Endothelial cell of umbilical vein (primary cell): ENCODE data around the gene KIF1C. TPM values are rescaled to one million over a fixed set of nuclear protein-coding genes. Genes with fewer than 3 reads are reported as not detected.

Experiments
- BruUV-seq: library from RNA; stranded (reverse); fragments of 400-500 nt; replicated peaks from 2 replicates; lab custom pipeline; 2021; lab: Mats Ljungman, UMichigan
- CTCF ChIA-PET: fragments of 300-600, 350-600 bp; sonication (Branson Sonifier 250); formaldehyde crosslinking; loops from one replicate; lab custom pipeline; 2021; ENCODE audit warnings: antibody characterized with exemption, inconsistent platforms; lab: Charles Lee
- POLR2A ChIA-PET: fragments of 300-600, 350-600 bp; sonication (Branson Sonifier 250); formaldehyde crosslinking; loops from one replicate; lab custom pipeline; 2021; ENCODE audit warnings: antibody characterized with exemption, inconsistent platforms; lab: Charles Lee
- DNase-seq: peaks from one replicate; pipeline ENCODE4 v3.0.0-alpha.2; 2011; ENCODE audit warnings: low read depth, low spot score
- FAIRE-seq: peaks from 2 replicates; lab custom pipeline; 2011; peaks lifted over from hg19 to GRCh38; lab: Jason Lieb, UNC
- H2AFZ ChIP-seq: 2 replicates; pipeline ENCODE4 v1.6.0; 2012; ENCODE audit warnings: low read depth, low read length, control low read depth, inconsistent platforms
- H3K27ac ChIP-seq: 2 replicates; pipeline ENCODE4 v1.5.1; 2011; ENCODE audit warnings: low read depth, mild to moderate bottlenecking, control low read depth, low read length, moderate library complexity; ENCODE audit not compliant: insufficient read depth
- H3K27me3 ChIP-seq, 2 experiments: 2 replicates each; pipeline versions ENCODE4 v1.6.0 to v1.6.1; 2011; ENCODE audit warnings: low read length in 2 of 2, mixed read lengths in 1 of 2; ENCODE audit not compliant: control insufficient read depth in 2 of 2, insufficient read depth in 2 of 2
- H3K36me3 ChIP-seq, 2 experiments: 2 replicates in 1 of 2; 3 replicates in 1 of 2; pipeline ENCODE4 v1.5.1; 2011; ENCODE audit warnings: low read length in 2 of 2, mild to moderate bottlenecking in 1 of 2, moderate library complexity in 1 of 2; ENCODE audit not compliant: control insufficient read depth in 2 of 2, insufficient read depth in 2 of 2; ENCODE audit errors: extremely low read depth in 1 of 2
- H3K4me1 ChIP-seq: 3 replicates; pipeline ENCODE4 v1.5.1; 2011; ENCODE audit warnings: mild to moderate bottlenecking, low read length; ENCODE audit not compliant: control insufficient read depth, insufficient read depth; ENCODE audit errors: extremely low read depth
- H3K4me2 ChIP-seq: 2 replicates; pipeline ENCODE4 v1.6.1; 2011; ENCODE audit warnings: low read length, control low read depth, mixed read lengths; ENCODE audit not compliant: insufficient read depth
- H3K4me3 ChIP-seq, 3 experiments: fragments of 200-600 bp in 1 of 3; sonication (generic), shearing (Covaris generic) in 1 of 3; replicated peaks in 1 of 3; 2 replicates each; pipeline ENCODE4 v1.5.1; 2011 to 2016; ENCODE audit warnings: control low read depth in 3 of 3, low read length in 3 of 3, mild to moderate bottlenecking in 2 of 3, inconsistent platforms in 1 of 3, low read depth in 1 of 3, moderate library complexity in 1 of 3; ENCODE audit not compliant: insufficient read depth in 1 of 3
- H3K79me2 ChIP-seq: 2 replicates; pipeline ENCODE4 v1.6.0; 2012; ENCODE audit warnings: low read length, inconsistent platforms; ENCODE audit not compliant: control insufficient read depth, insufficient read depth
- H3K9ac ChIP-seq: replicated peaks from 2 replicates; pipeline ENCODE3; 2011; ENCODE audit warnings: low read length, control low read depth; ENCODE audit not compliant: insufficient read depth; ENCODE audit errors: extremely low read depth
- H3K9me1 ChIP-seq: replicated peaks from 3 replicates; pipeline ENCODE4 v1.6.0; 2011; ENCODE audit warnings: mild to moderate bottlenecking, low read length; ENCODE audit not compliant: control insufficient read depth, insufficient read depth; ENCODE audit errors: extremely low read depth
- H3K9me3 ChIP-seq: replicated peaks from 2 replicates; pipeline ENCODE4 v1.5.1; 2012; ENCODE audit warnings: low read length, inconsistent platforms; ENCODE audit not compliant: control insufficient read depth, insufficient read depth
- H4K20me1 ChIP-seq: replicated peaks from 2 replicates; pipeline ENCODE3; 2011; ENCODE audit warnings: mild to moderate bottlenecking, low read length; ENCODE audit not compliant: control insufficient read depth, insufficient read depth; ENCODE audit errors: extremely low read depth
- EZH2 ChIP-seq: IDR thresholded peaks from 2 replicates; pipeline ENCODE4 v1.6.1; 2012; ENCODE audit warnings: borderline replicate concordance, low read depth, mild to moderate bottlenecking, moderate library complexity, low read length, inconsistent platforms; ENCODE audit not compliant: severe bottlenecking
- FOS ChIP-seq: IDR thresholded peaks from 2 replicates; pipeline ENCODE4 v1.6.1; 2011; ENCODE audit warnings: mild to moderate bottlenecking, low read length, moderate library complexity, borderline replicate concordance; ENCODE audit not compliant: insufficient read depth
- GATA2 ChIP-seq: IDR thresholded peaks from 2 replicates; pipeline ENCODE4 v1.7.0; 2011; ENCODE audit warnings: low read depth, mild to moderate bottlenecking, moderate library complexity, mixed read lengths, low read length; ENCODE audit not compliant: insufficient read length, insufficient read depth
- JUN ChIP-seq: IDR thresholded peaks from 2 replicates; pipeline ENCODE4 v1.6.1; 2011; ENCODE audit warnings: borderline replicate concordance, low read depth; ENCODE audit not compliant: insufficient read length, insufficient read depth
- MAX ChIP-seq: IDR thresholded peaks from 2 replicates; pipeline ENCODE4 v1.6.1; 2011; ENCODE audit not compliant: insufficient read depth, insufficient read length
- MYC ChIP-seq: IDR thresholded peaks from one replicate; pipeline ENCODE4 v1.6.1; 2011; ENCODE audit warnings: mild to moderate bottlenecking, low read depth, low read length
- POLR2A ChIP-seq: IDR thresholded peaks from 2 replicates; pipeline ENCODE4 v1.6.1; 2012; ENCODE audit warnings: low read depth, mild to moderate bottlenecking, control low read depth, low read length
- POLR2AphosphoS5 ChIP-seq: IDR thresholded peaks from 2 replicates; pipeline ENCODE4 v1.6.1; 2012; ENCODE audit warnings: low read depth, mild to moderate bottlenecking, control low read depth, low read length, moderate library complexity; ENCODE audit not compliant: insufficient read depth
- dilution Hi-C: fragments of 300-500 bp; cut with MboI; formaldehyde crosslinking; loops from one replicate; pipeline ENCODE4 v1.15.0; 2019; ENCODE audit warnings: low sequenced_read_pairs; ENCODE audit not compliant: extremely low pct_ligation_motif_present
- intact Hi-C: fragments of 100-400 bp; cut with micrococcal nuclease; formaldehyde crosslinking; loops from one replicate; pipeline ENCODE4 v1.10.0; 2022
- polyA plus RNA-seq, 4 experiments: library from polyadenylated mRNA; depleted of rRNA in 3 of 4; stranded (reverse) in 3 of 4; unstranded in 1 of 4; fragments of >200 nt; gene quantifications; 2 replicates each; pipeline versions ENCODE4 v1.2.1 to v1.2.3, GENCODE V29; 2011 to 2012; ENCODE audit warnings: missing spikeins in 1 of 4
- total RNA-seq: library from RNA; stranded (reverse); gene quantifications from 2 replicates; pipeline ENCODE4 v1.2.3, GENCODE V29; 2021
- TF ChIP-seq, protein P1 (sequence below), 2 donors: IDR thresholded peaks; 1 replicate in 1 of 2; 2 replicates in 1 of 2; pipeline ENCODE4 v1.5.1; 2011; ENCODE audit warnings: low read length in 2 of 2, mild to moderate bottlenecking in 2 of 2, moderate library complexity in 2 of 2, control low read depth in 1 of 2, inconsistent platforms in 1 of 2, low read depth in 1 of 2; ENCODE audit not compliant: insufficient read depth in 1 of 2; ENCODE audit errors: extremely low read depth in 1 of 2

KIF1C gene
- total and polyA plus RNA-seq, 2 donors (not counting 3 experiments of a cell fraction or from before 2014, with no cell fraction given): 33.6 to 171 TPM

DNA sequence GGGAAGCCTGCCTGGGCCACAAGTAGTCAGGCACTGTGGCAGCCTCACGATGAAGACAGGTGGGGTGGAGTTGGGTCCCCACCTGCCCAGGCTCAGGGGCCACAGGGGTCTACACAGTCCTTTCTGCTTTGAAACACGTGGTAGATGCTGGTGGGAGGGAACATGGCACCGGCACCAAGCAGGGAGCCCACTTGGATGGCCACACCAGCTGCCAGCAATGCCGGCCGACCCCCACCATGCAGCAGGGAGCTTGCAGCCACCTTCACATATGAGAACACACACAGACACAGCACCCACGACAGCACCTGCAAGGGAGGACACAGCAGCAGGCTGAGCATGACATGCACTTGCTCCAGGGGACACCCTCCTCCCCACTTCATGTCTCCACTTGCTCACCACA, 35.1 kb downstream of the KIF1C start:
- H2AFZ ChIP-seq: no peak overlapping the region
- no peaks in the 10 kb centered on the region for H3K79me2 ChIP-seq
- ChIA-PET CTCF (interaction anchor here (1.5 to 6.5 kb wide), 2 partner anchors 17 to 29 kb away, joined by 9 to 72 read pairs; no protein-coding TSS in a partner anchor), POLR2A (no interaction called here)
- TF ChIP-seq MAX (no peak), MYC (no peak), EZH2 (no peak), GATA2 (no peak), POLR2A (no peak), POLR2AphosphoS5 (no peak), FOS (no peak), JUN (no peak)
- TF ChIP-seq, protein P1, sequence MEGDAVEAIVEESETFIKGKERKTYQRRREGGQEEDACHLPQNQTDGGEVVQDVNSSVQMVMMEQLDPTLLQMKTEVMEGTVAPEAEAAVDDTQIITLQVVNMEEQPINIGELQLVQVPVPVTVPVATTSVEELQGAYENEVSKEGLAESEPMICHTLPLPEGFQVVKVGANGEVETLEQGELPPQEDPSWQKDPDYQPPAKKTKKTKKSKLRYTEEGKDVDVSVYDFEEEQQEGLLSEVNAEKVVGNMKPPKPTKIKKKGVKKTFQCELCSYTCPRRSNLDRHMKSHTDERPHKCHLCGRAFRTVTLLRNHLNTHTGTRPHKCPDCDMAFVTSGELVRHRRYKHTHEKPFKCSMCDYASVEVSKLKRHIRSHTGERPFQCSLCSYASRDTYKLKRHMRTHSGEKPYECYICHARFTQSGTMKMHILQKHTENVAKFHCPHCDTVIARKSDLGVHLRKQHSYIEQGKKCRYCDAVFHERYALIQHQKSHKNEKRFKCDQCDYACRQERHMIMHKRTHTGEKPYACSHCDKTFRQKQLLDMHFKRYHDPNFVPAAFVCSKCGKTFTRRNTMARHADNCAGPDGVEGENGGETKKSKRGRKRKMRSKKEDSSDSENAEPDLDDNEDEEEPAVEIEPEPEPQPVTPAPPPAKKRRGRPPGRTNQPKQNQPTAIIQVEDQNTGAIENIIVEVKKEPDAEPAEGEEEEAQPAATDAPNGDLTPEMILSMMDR (IDR thresholded peaks at IDR 0.05; ENCODE audit: extremely low read depth in 1 of 2, insufficient read depth in 1 of 2, low read depth in 1 of 2, low read length in 2 of 2): no peak
- intact Hi-C loops: no loop called here
- peaks cover 2% of the 10 kb centered on the region in 2 experiments for H3K27me3 ChIP-seq
- H3K27ac ChIP-seq: no peak overlapping the region
- H3K36me3 ChIP-seq: no peaks in the 10 kb centered on the region
- no peak for FAIRE-seq
- no peak overlapping the region for H3K9ac ChIP-seq
- no peak for DNase-seq
- no peaks in the 10 kb centered on the region for H3K9me1 ChIP-seq
- dilution Hi-C loops: no loop called here
- peaks cover 5% of the 10 kb centered on the region for H3K4me1 ChIP-seq
- no peak overlapping the region for H3K4me3 ChIP-seq
- no TSS peak for BruUV-seq
- H4K20me1 ChIP-seq: no peaks in the 10 kb centered on the region
- no peak overlapping the region for H3K4me2 ChIP-seq
- no peaks in the 10 kb centered on the region for H3K9me3 ChIP-seq
